Mucosa of gallbladder (tissue), 1 donor: ENCODE results near the gene GLI3. TPM values are rescaled to one million over a fixed set of nuclear protein-coding genes. Genes with fewer than 3 reads are reported as not detected.

Source experiments
- DNase-seq: peaks from one replicate; pipeline ENCODE4 v3.0.0-alpha.2; 2020; ENCODE audit warnings: low spot score
- total RNA-seq: library from RNA; stranded (reverse); gene quantifications from one replicate; pipeline ENCODE4 v1.2.1, GENCODE V29; 2021
- donor health status: DM: no; HTN: no; CAD: no.

GLI3 gene
- total RNA-seq, result 9.8 TPM

DNA sequence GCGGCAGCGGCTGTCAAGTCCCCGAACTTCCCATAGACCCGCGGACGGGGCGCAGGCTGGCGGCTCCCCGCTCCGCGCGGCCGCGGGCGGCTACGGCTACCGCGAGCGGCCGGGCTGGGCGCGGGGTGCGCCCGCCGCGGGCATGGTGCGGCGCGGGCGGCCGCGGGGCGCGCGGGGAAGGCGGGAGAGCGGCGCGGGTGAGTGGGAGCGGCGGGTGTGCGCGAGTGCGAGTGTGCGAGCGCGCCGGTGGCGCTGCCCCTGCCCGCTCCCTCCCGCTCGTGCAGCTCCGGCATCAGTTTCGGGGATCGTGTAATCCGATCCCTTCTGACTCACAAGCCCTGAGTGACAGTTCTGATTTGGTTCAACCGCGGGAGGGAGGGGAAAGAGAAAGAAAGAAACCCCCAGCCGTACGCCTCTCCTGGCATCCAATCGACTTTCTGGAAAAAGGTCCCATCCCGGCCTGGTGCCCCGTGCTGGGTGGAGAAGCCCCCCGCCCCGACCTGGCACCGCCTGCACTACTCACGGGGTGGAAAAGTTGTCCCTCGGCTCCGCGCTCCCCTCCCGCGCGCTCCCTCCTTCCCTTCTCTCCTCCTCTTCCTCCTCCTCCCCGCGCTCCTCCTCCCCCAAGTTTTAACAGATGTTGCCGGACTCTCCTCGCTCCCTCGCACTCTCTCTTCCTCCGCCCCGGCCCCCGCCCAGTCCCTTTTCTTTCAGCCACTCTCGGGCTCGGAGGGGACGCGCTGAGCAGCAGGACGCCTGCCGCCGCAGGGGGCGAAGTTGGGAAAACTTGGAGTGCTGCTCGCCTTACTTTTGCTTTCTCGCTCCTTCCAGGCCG, at the start of gene GLI3:
GLI3 (minus strand) TSS at position 234 of the 835 bp plus-strand sequence. CDS start 13,956 bp downstream, outside the sequence.
- peak; percentile 71 for DNase-seq

DNA sequence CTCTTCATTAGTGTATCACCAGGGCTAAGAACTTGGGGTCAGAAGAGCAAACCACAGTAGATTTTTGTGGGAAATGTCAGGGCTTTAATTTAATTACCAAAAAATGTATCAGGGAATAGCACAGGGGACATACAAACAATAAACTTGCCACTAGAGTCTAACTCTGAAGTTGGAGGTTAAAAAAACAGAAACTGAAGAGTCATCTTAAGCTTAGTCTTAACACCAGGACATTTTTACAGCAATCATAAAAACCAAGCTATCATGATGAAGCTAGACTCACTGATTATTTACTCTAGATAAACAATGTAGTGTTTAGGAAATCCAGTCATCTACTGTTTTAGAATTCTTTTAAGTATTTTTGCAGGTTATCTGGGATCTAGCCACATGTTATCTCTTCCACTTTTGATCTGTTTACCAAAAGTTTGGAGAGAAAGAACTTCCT, 48.4 kb upstream of the GLI3 start:
- no peak for DNase-seq

DNA sequence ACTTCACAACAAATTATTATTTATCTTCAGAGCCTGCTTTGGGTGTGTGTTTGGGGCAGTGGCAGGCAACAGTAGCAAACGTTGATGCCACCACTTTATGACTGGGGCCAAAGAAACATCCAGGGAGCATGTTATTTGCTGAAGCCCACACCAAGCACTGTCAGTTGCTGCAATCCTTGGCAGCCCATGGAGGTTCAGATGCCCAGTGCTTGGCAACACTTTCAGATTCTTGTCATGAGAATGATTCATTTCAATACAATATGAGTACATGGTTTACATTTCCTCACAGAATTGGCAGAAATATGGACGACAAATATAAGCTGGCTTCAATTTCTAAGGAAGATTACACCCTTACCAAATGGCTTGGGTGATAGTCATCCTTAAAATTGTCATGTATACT, 46.5 kb upstream of the GLI3 start:
- DNase-seq, result no peak

DNA sequence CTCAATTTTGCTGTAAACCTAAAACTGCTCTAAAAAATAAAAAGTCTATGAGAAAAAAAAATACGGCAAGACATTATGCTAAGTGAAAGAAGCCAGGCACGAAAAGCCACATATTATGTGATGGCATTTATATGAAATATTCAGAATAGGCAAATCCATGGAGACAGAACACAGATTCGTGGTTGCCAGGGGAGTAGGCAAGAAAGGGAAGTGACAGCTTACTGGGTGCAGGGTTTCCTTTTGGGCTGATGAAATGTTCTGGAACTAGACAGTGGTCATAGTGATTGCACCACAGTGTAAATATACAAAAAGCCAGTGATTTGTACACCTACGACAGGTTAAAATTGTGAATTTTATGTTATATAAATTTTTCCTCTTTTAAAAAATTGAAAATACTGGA, 41.3 kb upstream of the GLI3 start:
- DNase-seq, result no peak

DNA sequence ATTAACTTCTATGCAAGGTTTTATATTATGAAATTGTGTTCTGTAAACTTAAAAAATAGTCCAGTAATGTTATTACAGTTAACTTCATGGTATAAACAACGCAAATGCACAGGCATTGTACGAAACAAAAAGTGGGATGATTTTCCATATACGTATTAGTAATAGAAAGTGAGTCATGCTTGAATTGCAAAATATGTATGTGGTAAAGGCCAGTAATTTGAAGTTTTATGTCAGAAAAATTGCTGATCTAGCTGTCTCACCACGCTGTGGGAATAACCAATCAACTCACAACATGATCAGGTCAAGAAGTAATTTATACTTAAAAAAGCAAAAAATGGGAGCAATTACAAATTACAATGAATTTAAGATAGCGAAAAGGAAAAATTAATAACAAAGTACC, 37.0 kb upstream of the GLI3 start:
- DNase-seq, result no peak

DNA sequence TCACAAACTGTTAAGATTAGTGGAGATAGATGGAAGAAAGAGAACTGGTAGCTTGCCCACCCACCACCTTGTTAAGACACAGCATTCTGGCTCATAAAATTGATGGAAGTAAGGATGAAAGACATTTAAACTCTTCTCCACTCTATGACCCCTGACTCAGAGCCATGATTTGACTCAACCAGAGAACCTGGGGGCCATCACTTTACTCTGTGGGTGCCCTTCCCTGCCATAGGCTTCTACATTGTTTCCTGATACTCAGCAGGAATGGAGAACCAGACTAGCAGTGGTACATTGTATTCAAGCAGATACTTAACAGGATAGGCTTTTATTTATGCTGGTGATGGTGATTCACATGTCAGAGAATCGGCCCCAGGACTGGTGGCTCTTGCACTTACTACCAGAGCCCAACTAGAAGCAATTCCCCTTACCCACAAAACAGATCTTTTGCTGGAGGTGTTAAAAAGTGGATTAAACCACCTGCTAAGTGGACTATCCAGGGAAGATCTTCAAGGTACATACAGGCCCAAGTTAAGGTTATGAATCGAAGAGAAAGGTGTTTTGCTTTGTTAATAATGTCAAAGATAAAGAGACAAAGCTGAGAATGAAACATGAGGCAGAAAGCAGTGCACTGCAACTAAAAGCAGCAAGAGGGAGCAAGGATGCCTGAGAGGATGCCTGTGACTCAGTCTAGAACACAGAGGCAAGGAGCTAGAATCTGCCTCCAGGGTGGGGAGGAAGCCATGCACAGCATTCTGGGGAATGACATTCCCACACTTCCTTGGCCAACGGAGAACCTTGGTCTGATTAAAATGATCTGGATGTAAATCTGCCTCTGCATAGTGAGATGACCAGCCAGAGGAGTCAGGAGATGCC, 36.0 kb upstream of the GLI3 start:
- no peak for DNase-seq

DNA sequence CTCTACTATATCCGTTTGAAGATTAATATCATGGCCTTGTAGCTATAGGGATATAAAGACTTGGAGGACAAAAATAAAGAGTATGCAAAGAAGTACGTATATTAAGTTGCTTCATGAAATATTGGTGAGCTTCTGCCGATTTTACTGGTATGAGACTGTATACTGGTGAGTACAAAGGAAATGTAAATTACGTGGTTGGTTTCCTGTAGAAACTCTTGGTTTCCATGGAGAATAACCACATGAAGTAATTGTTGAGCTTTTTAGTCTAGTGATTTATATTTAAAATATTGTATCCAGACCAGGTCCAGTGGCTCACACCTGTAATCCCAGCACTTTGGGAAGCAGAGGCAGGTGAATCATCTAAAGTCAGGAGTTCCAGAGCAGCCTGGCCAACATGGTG, 32.2 kb upstream of the GLI3 start:
- DNase-seq, result no peak

DNA sequence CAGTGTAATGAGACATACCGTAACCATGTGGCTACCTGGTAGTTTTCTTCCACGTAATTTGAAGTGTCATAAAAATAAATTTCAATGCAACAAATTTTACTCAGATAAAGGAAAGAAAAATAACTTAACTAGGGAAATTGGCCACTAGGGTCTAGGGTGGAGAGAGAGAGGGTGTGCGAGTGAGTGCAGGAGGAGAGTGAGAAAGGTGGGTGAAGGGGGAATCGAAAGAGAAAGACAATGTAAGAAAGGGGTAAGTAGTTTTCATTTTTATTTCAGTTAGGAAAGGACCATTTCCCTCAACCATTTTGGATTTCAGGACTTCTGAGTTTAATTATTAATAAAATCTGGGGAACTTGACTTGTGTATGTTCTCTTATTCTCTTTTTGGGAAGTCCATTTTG, 27.7 kb upstream of the GLI3 start:
- DNase-seq, result no peak

DNA sequence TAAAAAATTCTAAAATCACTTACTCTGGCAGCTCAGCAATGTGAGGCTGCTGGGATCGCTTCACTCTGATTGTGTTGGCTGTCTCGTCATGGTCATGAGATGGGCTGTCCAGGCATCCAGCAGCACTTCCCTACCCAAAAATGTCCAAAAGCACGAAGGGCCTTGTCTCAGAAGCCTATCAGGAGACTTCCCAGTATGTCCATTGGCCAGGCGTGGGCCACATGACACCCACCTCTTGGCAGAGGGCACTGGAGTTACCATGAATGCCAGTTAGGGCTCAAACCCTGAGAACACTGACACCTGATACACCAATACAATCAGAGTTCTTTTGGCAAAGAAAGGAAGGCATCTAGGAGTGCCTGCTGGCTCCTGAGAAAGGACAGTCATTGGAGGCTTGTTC, 27.0 kb upstream of the GLI3 start:
- DNase-seq, result no peak

DNA sequence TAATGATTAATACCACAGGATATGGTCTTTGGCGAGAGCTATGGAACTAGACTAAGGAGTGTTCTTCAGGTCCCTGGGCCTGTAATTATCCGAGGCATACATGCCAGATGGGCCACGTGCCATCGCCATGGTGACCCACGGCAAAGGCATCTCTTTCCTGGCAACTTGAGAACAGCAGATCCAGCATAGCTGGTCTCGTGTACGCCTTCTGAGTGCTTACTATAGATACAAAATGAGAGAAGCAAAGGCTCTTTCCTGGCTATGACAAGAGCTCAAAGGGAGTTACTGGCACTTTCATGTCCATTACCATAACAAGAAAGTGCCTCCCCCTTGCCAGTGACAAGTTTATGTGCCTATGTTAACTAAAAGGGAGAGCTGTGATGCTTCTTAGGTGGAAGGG, 26.0 kb upstream of the GLI3 start:
- DNase-seq, result no peak

DNA sequence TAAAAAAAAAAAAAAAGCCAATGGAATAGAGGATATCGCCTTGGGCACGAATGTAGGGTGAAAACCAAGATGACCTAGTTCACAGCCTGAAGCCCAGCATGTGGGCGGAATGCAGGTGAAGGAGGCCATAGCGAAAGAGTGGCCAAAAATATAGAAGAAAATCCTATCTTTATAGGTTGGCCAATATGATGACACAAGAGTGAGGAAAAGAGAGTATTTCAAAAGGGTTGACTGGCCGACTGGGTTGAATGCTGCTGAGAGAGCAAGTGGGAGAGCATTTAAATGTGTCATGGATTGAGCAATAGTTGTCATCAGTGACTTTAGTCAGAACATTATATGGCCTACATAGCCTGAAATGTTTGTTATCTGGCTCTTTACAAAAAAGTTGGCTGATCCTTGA, 17.2 kb upstream of the GLI3 start:
- no peak for DNase-seq

DNA sequence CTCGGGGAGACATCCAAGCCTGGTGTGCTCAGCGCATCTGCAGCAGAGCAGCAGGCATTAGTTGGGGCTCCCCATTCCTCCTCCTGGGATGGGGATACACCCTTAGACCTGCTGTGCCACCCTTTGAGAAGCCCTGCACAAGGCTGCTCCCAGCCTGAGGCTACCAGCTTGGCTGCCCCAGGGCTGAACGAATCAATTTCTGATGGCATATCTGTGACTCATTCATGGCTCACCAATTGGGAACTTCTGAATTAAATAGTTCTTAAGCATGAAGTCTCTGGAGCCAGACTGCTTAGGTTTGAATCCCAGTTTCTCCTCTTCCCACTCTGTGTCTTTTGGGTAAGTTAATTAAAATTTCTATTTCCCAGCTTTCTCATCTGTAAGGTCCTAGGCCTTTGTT, 16.3 kb upstream of the GLI3 start:
- no peak for DNase-seq

DNA sequence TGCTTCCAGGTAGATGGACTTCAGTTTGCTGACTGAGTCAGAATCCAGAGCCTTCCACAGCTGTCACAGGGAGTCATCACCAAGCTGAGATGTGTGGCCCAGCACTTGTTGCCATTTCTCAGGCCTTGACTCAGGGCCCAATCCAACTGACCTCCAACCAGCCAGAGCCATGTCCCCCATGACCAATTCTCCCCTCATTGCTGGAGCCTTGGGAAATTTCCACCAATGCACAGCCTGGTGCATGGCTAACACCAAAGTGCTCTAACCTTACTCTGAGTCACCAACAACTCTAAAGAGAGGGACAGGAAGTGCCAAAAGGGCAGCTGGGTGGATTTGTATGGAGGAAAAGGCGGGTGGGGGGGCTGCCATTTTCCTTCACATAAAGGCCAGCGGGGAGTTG, 13.4 kb upstream of the GLI3 start:
- DNase-seq, result no peak

DNA sequence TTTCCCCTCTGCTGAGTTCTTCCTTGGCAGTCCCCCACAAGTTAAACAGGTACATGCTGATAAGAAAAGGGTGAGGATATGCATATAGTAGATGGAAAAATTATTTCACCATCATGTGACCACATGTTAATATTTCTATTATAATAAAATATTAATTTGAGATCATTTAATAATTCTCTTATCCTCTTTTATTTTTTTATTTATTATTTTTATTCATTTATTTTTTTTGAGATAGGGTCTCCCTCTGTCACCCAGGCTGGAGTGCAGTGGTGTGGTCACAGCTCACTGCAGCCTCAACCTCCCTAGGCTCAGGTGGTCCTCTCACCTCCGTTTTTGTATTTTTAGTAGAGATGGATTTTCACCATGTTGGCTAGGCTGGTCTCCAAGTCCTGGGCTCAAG, 11.6 kb upstream of the GLI3 start:
- no peak for DNase-seq

DNA sequence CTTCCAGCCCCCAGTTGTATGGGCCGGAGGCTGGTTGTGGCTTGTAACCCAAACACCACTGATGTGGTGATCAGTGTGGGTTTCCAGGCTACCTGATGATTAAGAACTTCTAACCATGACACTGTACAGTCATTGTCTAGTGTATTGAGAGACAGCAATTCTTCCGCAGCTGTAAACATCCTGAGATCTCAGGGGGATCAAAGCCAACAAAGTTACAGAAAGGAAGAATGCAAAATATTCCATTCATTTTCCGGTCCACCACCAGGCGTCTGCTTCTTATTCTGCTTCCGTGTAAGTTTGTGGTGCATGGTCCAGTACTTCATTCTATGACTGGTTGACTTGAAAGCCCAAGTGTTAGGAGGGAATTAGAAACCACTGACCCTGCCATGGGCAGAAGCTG, 10.3 kb upstream of the GLI3 start:
- DNase-seq, result no peak

DNA sequence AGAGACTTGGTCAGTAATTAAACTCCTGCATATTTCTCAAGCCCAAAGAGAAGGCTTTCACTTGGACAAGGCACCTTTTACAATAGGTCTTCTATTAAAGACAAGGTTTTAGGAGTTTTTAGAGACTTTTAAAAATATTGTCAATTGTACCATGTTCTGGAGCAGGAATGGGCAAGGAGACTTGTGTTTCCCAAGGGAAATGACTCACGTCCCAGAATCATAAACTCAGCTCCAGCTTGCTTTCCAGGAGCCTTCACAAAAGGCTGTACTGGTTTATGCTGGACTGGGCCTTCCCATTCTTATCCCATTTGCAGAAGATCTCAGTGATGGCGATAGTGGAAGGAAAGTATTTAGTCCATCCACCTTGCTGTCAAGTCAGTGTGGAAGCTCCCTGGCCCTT, 7.8 kb upstream of the GLI3 start:
- DNase-seq, result no peak

DNA sequence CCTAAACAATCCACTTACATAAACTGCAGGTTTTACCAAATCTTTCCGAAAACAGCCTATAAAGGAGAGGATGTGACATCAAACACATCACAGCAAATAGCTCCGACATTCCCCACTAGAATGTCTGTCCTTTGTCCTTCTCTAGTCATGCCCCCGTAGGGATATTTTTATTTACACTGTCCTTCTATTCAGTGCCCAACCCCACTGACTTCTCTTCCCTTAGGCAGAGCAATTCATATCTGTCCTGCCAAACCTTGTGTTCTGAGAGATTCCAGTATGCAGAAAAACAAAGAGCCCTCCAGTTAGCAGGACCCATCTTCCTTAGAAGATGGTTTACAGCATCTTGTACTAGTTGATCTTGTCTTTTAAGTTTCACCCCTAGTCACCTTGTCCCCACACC, 5.4 kb upstream of the GLI3 start:
- DNase-seq, result no peak

DNA sequence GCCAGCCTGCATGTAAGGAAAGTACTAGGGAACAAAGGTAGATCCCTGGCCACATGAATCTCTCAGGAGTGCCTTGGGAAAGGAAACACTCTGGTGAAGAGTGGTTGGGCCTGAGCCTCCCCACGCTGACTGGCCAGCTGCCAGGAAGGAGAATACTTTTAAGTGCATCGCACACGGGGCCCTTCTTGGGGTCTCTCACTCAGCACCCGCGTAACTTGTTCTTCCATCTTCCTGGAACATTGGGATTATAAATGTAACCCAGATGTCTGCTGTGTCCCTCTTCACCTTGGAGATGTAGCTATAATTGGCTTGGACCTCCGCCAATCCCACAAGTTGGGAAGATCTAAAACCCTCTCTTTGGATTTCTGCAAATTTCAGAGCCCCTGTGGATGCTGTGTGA, 4.4 kb upstream of the GLI3 start:
- DNase-seq, result no peak

DNA sequence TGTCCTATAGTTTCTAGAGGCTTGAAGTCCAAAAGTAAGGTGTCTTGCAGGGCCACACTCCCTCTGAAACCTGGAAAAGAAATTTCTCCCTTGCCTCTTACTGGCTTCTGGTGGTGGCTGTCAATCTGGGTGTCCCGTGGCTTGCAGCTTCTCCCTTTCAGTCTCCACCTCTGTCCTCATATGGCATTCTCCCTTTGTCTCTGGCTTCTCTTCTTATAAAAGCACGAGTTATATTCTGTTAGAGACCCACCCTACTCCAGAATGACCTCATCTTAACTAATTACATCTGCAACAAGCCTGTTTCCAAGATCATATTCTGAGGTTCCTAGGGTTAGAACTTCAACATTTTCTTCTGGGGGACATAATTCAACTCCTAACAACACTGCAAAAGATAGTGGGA, 3.4 kb upstream of the GLI3 start:
- no peak for DNase-seq

DNA sequence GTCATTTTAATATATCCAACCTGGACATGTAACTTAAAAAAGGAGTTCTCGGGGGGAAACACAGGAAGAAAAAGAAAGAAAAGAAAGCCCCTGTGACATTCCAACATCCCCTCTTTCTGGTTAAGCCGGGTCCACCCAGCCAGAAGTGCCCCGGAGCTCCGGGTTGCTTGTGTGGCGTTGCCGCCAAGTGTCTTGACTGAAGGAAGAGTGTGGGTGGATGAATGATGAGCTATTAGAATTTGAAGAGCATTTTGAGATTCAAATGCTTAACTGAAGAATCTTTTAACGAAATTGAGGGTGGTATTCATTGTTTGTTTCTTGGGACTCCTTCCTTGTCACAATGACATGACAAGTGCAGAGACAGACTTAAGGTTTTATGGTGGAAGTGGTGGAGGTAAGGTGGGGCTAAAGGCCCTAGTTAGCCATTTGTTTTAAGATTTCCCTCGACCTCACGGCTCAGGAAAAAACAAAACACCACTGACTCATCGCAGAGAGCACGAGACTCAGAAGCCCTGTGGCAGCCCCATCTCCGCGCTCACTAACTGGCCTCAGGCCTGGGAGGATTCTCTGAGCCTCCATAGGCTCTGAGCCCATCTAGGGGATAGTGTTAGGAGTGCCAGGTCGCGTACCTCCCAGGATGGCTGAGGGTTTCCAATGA, 1.8 kb upstream of the GLI3 start:
- no peak for DNase-seq

DNA sequence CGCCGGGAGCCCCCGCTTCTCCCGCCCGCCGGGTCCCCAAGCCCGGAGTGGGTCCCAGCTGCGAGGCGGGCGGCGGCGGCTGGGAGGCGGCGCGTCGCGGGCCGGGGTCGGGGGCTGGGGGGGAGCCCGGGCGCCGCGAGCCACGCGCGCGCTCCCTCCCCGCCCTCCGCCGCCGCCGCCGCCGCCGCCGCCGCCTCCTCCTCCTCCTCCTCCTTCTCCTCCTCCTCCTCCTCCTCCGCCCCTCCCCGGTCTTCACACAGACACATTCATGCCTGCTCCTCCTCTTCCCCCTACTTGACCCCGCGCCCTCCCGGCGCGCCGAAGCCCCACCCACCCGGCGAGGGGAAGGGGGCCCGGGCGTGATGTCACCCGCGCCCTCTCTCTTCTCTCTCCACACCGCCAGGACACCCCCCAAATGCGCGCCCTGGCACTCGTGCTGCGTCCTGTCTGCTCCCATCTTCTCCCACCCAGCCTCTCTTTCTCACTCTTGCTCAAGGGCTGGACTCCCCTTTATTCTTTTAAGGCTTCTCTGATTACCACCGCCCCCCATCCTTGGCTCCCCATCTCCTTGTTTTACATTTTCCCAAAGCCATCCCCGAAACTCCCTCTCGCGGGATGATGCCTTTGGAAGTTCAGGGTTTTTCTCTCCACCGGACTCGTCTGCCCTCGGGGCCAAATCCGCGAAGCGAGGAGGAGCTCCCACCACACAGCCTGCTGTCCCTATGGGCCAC, 967 bp upstream of the GLI3 start:
- DNase-seq, result peak; percentile 49
